ENCODE results near the gene PNLDC1. TPM values are rescaled to one million over a fixed set of nuclear protein-coding genes. Genes with fewer than 3 reads are reported as not detected.

PNLDC1 gene, protein sequence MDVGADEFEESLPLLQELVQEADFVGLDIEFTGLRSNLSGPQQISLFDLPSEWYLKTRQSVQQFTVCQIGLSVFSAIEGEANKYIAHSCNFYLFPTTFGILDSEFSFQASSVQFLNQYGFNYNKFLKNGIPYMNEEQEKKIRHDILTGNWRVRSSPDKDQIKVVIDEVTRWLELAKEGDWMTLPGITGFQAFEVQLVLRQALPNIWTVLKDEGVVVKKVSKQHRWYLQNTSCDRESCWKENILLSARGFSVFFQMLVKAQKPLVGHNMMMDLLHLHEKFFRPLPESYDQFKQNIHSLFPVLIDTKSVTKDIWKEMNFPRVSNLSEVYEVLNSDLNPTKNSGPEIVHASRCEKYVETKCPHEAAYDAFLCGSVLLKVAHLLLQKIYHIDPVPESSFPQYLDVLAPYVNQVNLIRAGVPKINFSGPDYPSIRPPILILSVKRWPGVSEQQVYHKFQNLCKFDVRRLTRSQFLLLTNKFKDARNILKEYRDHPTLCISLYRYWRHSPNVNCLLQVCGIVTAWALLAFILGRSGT
- polyA plus RNA-seq (2013, experiment 1 of 2), result 0.03 TPM
- 0.03 TPM for polyA plus RNA-seq (2013, experiment 2 of 2)

GRCh38 chr6:159800141-159800865 is at the start of gene PNLDC1:
Gene PNLDC1, plus strand, starts transcription at chr6:159800276. Its CDS starts 32 bp downstream, at chr6:159800308.
- no peak for DNase-seq
- H3K14ac ChIP-seq (ENCODE audit: low read length in 2 of 2), result no peak within 1 kb of the TSS
- H2BK120ac ChIP-seq (ENCODE audit: low read depth, low read length), result no peak within 1 kb of the TSS
- H3K4me1 ChIP-seq (ENCODE audit: control insufficient read depth, insufficient read depth, low read depth, low read length), result no peaks in the 10 kb centered on the region
- peaks cover 20 to 46% of the 10 kb centered on the region in 2 experiments for H3K36me3 ChIP-seq (ENCODE audit: control insufficient read depth in 1 of 2, insufficient read depth in 2 of 2, low read depth in 1 of 2, low read length in 2 of 2)
- WGBS, result 95% methylated on average over 49 of the region's 50 CpGs
- H3K4ac ChIP-seq (ENCODE audit: low read depth in 1 of 2, low read length in 2 of 2), result no peak within 1 kb of the TSS
- H3K4me3 ChIP-seq (ENCODE audit: insufficient read depth in 1 of 2, low read depth in 1 of 2, low read length in 2 of 2), result no peak within 1 kb of the TSS
- peak within 1 kb of the TSS; percentile 28 for H4K91ac ChIP-seq (ENCODE audit: low read length)
- H3K4me2 ChIP-seq (ENCODE audit: low read length, poor library complexity, severe bottlenecking), result no peak within 1 kb of the TSS
- H3K9ac ChIP-seq (ENCODE audit: low read length), result no peak within 1 kb of the TSS
- no peak within 1 kb of the TSS for H2BK15ac ChIP-seq (ENCODE audit: low read depth, poor library complexity, severe bottlenecking)
- H2BK12ac ChIP-seq (ENCODE audit: low read length in 2 of 2), result no peak within 1 kb of the TSS
- peaks cover 5% of the 10 kb centered on the region for H3K79me1 ChIP-seq (replicated peaks; ENCODE audit: low read length, poor library complexity, severe bottlenecking)
- H3K9me3 ChIP-seq (ENCODE audit: control insufficient read depth, low read length), result no peaks in the 10 kb centered on the region
- H3K23ac ChIP-seq (ENCODE audit: low read length in 2 of 2), result no peak within 1 kb of the TSS
- H4K8ac ChIP-seq (ENCODE audit: low read length), result no peak within 1 kb of the TSS
- no peak within 1 kb of the TSS for H2BK5ac ChIP-seq (ENCODE audit: low read depth, low read length, poor library complexity, severe bottlenecking)
- no peak within 1 kb of the TSS for H2AFZ ChIP-seq (ENCODE audit: low read depth, low read length)
- no peaks in the 10 kb centered on the region for H3K27me3 ChIP-seq (ENCODE audit: control insufficient read depth in 1 of 2, insufficient read depth in 1 of 2, low read length in 2 of 2)
- no peak within 1 kb of the TSS for H3K18ac ChIP-seq (ENCODE audit: low read depth in 1 of 2, low read length in 2 of 2)
- H3K27ac ChIP-seq (ENCODE audit: low read length, poor library complexity, severe bottlenecking), result no peak within 1 kb of the TSS
- no peak within 1 kb of the TSS for H2AK5ac ChIP-seq (ENCODE audit: low read length, severe bottlenecking)

DNA sequence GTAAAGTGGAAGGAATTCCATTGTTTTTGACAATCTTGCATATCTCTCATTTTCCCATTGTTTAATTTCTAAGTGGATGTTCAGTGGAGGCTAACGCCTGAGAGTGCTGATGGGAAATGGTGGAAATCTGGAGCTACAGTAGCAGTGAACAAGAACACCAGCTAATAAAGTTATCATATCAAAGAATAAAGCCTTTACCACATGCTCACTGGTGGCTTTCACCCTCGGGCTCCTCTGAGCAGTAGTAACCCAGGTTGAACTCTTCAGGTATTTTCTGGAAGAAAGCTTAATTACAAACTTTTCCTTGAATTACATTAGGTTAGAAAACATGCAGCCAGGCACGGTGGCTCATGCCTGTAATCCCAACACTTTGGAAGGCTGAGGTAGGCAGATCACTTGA is 48.6 kb upstream of the PNLDC1 start:
- H3K79me1 ChIP-seq (replicated peaks; ENCODE audit: low read length, poor library complexity, severe bottlenecking), result peaks cover 6% of the 10 kb centered on the region

DNA sequence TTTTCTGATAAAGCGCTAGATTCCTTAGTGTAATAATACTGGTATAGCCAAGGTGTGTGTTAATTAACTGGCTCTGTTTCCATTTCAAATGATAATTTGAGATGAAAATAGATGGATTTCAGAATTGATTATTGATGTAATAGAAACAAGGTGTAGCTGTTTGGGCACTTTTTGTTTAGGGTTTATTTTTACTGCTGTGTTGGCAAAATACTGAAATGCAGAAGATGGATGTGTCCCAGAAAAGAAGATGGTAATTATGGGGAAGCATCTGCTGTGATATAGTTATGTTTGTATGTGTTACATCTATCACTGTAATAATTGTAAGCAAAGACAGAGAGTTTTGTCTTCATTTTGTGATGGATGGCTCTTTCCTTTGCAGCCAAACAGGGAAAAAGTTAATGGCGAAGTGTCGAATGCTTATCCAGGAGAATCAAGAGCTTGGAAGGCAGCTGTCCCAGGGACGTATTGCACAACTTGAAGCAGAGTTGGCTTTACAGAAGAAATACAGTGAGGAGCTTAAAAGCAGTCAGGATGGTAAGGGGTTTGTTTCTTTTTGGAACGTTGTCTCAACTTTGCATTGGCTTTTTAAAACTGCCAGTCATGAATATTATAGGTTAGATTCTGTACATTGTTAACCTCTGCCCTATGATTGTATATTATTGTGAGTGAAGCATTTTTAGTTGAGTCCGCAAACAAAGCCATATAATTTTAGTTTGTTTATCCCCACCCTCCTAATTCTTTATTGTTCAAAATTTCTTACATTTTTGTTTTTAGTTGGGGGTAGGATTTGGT is 46.8 kb upstream of the PNLDC1 start:
- H2AK5ac ChIP-seq (ENCODE audit: low read length, severe bottlenecking), result no peak overlapping the region
- H4K8ac ChIP-seq (ENCODE audit: low read length), result no peak overlapping the region
- peaks cover 9% of the 10 kb centered on the region for H3K79me1 ChIP-seq (replicated peaks; ENCODE audit: low read length, poor library complexity, severe bottlenecking)
- no peaks in the 10 kb centered on the region for H3K9me3 ChIP-seq (ENCODE audit: control insufficient read depth, low read length)
- no peak overlapping the region for H3K23ac ChIP-seq (ENCODE audit: low read length in 2 of 2)
- no peak for DNase-seq
- H3K36me3 ChIP-seq (ENCODE audit: control insufficient read depth in 1 of 2, insufficient read depth in 2 of 2, low read depth in 1 of 2, low read length in 2 of 2), result peaks cover 23 to 97% of the 10 kb centered on the region in 2 experiments
- no peak overlapping the region for H3K4ac ChIP-seq (ENCODE audit: low read depth in 1 of 2, low read length in 2 of 2)
- 97% methylated on average over 5 of the region's 6 CpGs for WGBS
- no peaks in the 10 kb centered on the region for H3K4me1 ChIP-seq (ENCODE audit: control insufficient read depth, insufficient read depth, low read depth, low read length)
- H2BK15ac ChIP-seq (ENCODE audit: low read depth, poor library complexity, severe bottlenecking), result no peak overlapping the region
- H3K9ac ChIP-seq (ENCODE audit: low read length), result peak overlapping the region; percentile 19
- H3K14ac ChIP-seq (ENCODE audit: low read length in 2 of 2), result no peak overlapping the region
- no peaks in the 10 kb centered on the region for H3K27me3 ChIP-seq (ENCODE audit: control insufficient read depth in 1 of 2, insufficient read depth in 1 of 2, low read length in 2 of 2)
- H3K18ac ChIP-seq (ENCODE audit: low read depth in 1 of 2, low read length in 2 of 2), result no peak overlapping the region
- no peak overlapping the region for H2BK5ac ChIP-seq (ENCODE audit: low read depth, low read length, poor library complexity, severe bottlenecking)
- H2BK120ac ChIP-seq (ENCODE audit: low read depth, low read length), result no peak overlapping the region
- no peak overlapping the region for H2AFZ ChIP-seq (ENCODE audit: low read depth, low read length)
- H3K4me2 ChIP-seq (ENCODE audit: low read length, poor library complexity, severe bottlenecking), result no peak overlapping the region
- no peak overlapping the region for H4K91ac ChIP-seq (ENCODE audit: low read length)
- H3K27ac ChIP-seq (ENCODE audit: low read length, poor library complexity, severe bottlenecking), result no peak overlapping the region
- H2BK12ac ChIP-seq (ENCODE audit: low read length in 2 of 2), result no peak overlapping the region
- no peak overlapping the region for H3K4me3 ChIP-seq (ENCODE audit: insufficient read depth in 1 of 2, low read depth in 1 of 2, low read length in 2 of 2)

More for the DNA sequence above, 48.6 kb upstream of the PNLDC1 start:
- H3K9me3 ChIP-seq (ENCODE audit: control insufficient read depth, low read length), result no peaks in the 10 kb centered on the region
- H3K9ac ChIP-seq (ENCODE audit: low read length), result no peak overlapping the region
- H2BK15ac ChIP-seq (ENCODE audit: low read depth, poor library complexity, severe bottlenecking), result no peak overlapping the region
- no peak overlapping the region for H2AFZ ChIP-seq (ENCODE audit: low read depth, low read length)
- H2BK5ac ChIP-seq (ENCODE audit: low read depth, low read length, poor library complexity, severe bottlenecking), result no peak overlapping the region
- 100% methylated on average over 2 of the region's 3 CpGs for WGBS
- H3K36me3 ChIP-seq (ENCODE audit: control insufficient read depth in 1 of 2, insufficient read depth in 2 of 2, low read depth in 1 of 2, low read length in 2 of 2), result peaks cover 19 to 98% of the 10 kb centered on the region in 2 experiments
- H3K23ac ChIP-seq (ENCODE audit: low read length in 2 of 2), result no peak overlapping the region
- no peak overlapping the region for H3K18ac ChIP-seq (ENCODE audit: low read depth in 1 of 2, low read length in 2 of 2)
- H3K4me2 ChIP-seq (ENCODE audit: low read length, poor library complexity, severe bottlenecking), result no peak overlapping the region
- no peak overlapping the region for H2AK5ac ChIP-seq (ENCODE audit: low read length, severe bottlenecking)
- no peak for DNase-seq
- H3K27ac ChIP-seq (ENCODE audit: low read length, poor library complexity, severe bottlenecking), result no peak overlapping the region
- H2BK120ac ChIP-seq (ENCODE audit: low read depth, low read length), result no peak overlapping the region
- H3K4me1 ChIP-seq (ENCODE audit: control insufficient read depth, insufficient read depth, low read depth, low read length), result no peaks in the 10 kb centered on the region
- no peak overlapping the region for H3K4ac ChIP-seq (ENCODE audit: low read depth in 1 of 2, low read length in 2 of 2)
- no peak overlapping the region for H3K14ac ChIP-seq (ENCODE audit: low read length in 2 of 2)
- no peak overlapping the region for H2BK12ac ChIP-seq (ENCODE audit: low read length in 2 of 2)
- no peak overlapping the region for H4K8ac ChIP-seq (ENCODE audit: low read length)
- H3K27me3 ChIP-seq (ENCODE audit: control insufficient read depth in 1 of 2, insufficient read depth in 1 of 2, low read length in 2 of 2), result no peaks in the 10 kb centered on the region
- H4K91ac ChIP-seq (ENCODE audit: low read length), result no peak overlapping the region
- H3K4me3 ChIP-seq (ENCODE audit: insufficient read depth in 1 of 2, low read depth in 1 of 2, low read length in 2 of 2), result no peak overlapping the region

Data from mesenchymal stem cell (in vitro differentiated cells and primary cell).